HG02798 (cell line): Measurements from ENCODE around the gene CLDN34.

Source experiments
- ATAC-seq: cut with Tn5 transposase; IDR thresholded peaks from one replicate; pipeline ENCODE4 v1.9.1; 2021; ENCODE audit warnings: mild to moderate bottlenecking; ENCODE audit not compliant: unreplicated experiment, poor library complexity

Gene CLDN34

GRCh38 chrX:9977635-9978034 lies 10.5 kb downstream of the CLDN34 start:
- ATAC-seq: no peak

- ATAC-seq: no peak
These were observed 13.2 kb downstream of the CLDN34 start for GRCh38 chrX:9980401-9980800.

- no peak for ATAC-seq
These were observed 13.8 kb downstream of the CLDN34 start for GRCh38 chrX:9980927-9981326.

- ATAC-seq: no peak
These were observed 16.3 kb downstream of the CLDN34 start for GRCh38 chrX:9983441-9983840.

GRCh38 chrX:9983846-9984245 lies 16.7 kb downstream of the CLDN34 start:
- ATAC-seq: no peak

- ATAC-seq: no peak
These were observed 21.6 kb downstream of the CLDN34 start for GRCh38 chrX:9988762-9989161.

- no peak for ATAC-seq
These were observed 24.9 kb downstream of the CLDN34 start for GRCh38 chrX:9992061-9992460.

GRCh38 chrX:9992724-9993123 lies 25.6 kb downstream of the CLDN34 start:
- ATAC-seq: no peak

GRCh38 chrX:9995855-9996339 lies 28.7 kb downstream of the CLDN34 start:
- ATAC-seq: peak; percentile 73

GRCh38 chrX:9997041-9997440 lies 29.9 kb downstream of the CLDN34 start:
- ATAC-seq: no peak

- ATAC-seq: peak; percentile 74
These were observed 30.4 kb downstream of the CLDN34 start for GRCh38 chrX:9997524-9997923.

GRCh38 chrX:10001496-10001895 lies 34.3 kb downstream of the CLDN34 start:
- ATAC-seq: no peak

- ATAC-seq: no peak
These were observed 37.8 kb downstream of the CLDN34 start for GRCh38 chrX:10004832-10005475.

GRCh38 chrX:10006086-10006485 lies 38.9 kb downstream of the CLDN34 start:
- no peak for ATAC-seq

- no peak for ATAC-seq
These were observed 39.6 kb downstream of the CLDN34 start for GRCh38 chrX:10006770-10007169.

GRCh38 chrX:10007621-10008020 lies 40.5 kb downstream of the CLDN34 start:
- ATAC-seq: no peak

- ATAC-seq: no peak
These were observed 41.4 kb downstream of the CLDN34 start for GRCh38 chrX:10008483-10009056.

GRCh38 chrX:10009741-10010140 lies 42.6 kb downstream of the CLDN34 start:
- no peak for ATAC-seq

- ATAC-seq: no peak
These were observed 43.5 kb downstream of the CLDN34 start for GRCh38 chrX:10010686-10011085.

- no peak for ATAC-seq
These were observed 44.2 kb downstream of the CLDN34 start for GRCh38 chrX:10011261-10011931.

- ATAC-seq: no peak
These were observed 44.8 kb downstream of the CLDN34 start for GRCh38 chrX:10011991-10012390.
